Right lobe of liver (tissue), 4 donors: ENCODE results near the gene GTF3C1.

Source experiments
- POLR2A ChIP-seq: fragments of 450-650 bp; IDR thresholded peaks from one replicate; pipeline ENCODE4 v1.6.1; 2017; ENCODE audit warnings: antibody characterized with exemption, mild to moderate bottlenecking
- TF ChIP-seq, protein P1 (sequence below), 4 donors: fragments of 200-600 bp in 3 of 4; fragments of 450-650 bp in 1 of 4; IDR thresholded peaks; one replicate each; pipeline versions ENCODE4 v1.5.1 to v1.8.0; 2016 to 2022; ENCODE audit warnings: antibody characterized with exemption in 4 of 4, mild to moderate bottlenecking in 2 of 4
- donor health status: DM: no; HTN: no; CAD: no.
- donor health status: DM: no; HTN: no; CAD: no.
- donor health status: DM: no; HTN: yes; CAD: no.

DNA sequence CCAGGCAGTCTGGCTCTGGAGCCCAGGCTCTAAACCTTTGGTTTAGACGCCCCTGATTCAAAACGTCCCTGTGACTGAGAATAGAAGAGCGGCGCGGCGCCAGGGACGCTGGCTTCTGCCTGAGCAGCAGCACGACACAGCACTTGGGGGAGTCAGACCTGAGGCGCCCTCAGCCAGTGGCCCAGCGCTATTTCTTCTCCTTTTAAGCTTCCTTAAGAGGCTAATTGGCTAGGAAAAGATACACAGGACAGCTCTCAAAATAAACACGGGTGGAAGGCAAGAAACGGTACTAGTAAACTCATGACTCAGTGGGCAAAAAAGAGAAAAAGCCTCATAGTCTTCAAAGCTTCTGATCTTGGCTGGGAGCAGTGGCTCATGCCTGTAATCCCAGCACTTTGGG lies 34.9 kb downstream of the GTF3C1 start:
- TF ChIP-seq POLR2A = no peak
- TF ChIP-seq, protein P1, sequence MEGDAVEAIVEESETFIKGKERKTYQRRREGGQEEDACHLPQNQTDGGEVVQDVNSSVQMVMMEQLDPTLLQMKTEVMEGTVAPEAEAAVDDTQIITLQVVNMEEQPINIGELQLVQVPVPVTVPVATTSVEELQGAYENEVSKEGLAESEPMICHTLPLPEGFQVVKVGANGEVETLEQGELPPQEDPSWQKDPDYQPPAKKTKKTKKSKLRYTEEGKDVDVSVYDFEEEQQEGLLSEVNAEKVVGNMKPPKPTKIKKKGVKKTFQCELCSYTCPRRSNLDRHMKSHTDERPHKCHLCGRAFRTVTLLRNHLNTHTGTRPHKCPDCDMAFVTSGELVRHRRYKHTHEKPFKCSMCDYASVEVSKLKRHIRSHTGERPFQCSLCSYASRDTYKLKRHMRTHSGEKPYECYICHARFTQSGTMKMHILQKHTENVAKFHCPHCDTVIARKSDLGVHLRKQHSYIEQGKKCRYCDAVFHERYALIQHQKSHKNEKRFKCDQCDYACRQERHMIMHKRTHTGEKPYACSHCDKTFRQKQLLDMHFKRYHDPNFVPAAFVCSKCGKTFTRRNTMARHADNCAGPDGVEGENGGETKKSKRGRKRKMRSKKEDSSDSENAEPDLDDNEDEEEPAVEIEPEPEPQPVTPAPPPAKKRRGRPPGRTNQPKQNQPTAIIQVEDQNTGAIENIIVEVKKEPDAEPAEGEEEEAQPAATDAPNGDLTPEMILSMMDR (IDR thresholded peaks at IDR 0.05) = no peak
